Peyer's patch (tissue), 4 donors: ENCODE results near the gene PITRM1. TPM values are rescaled to one million over a fixed set of nuclear protein-coding genes. Genes with fewer than 3 reads are reported as not detected.

Source experiments
- DNase-seq, 3 donors: peaks; one replicate each; pipeline ENCODE4 v3.0.0-alpha.2; 2017 to 2019
- H3K27ac ChIP-seq, 4 donors: fragments of 200-600 bp; sonication (generic); one replicate each; pipeline ENCODE4 v1.5.1; 2016 to 2019
- H3K27me3 ChIP-seq, 2 donors: fragments of 200-600 bp; sonication (generic); one replicate each; pipeline ENCODE4 v1.5.1; 2019
- H3K36me3 ChIP-seq, 3 donors: fragments of 200-600 bp; sonication (generic); one replicate each; pipeline ENCODE4 v1.5.1; 2016 to 2019
- H3K4me1 ChIP-seq, 4 donors: fragments of 200-600 bp; sonication (generic); one replicate each; pipeline ENCODE4 v1.5.1; 2016 to 2019
- H3K4me3 ChIP-seq, 4 donors: fragments of 200-600 bp; sonication (generic); 1 replicate in 3 of 4; 2 replicates in 1 of 4; pipeline ENCODE4 v1.5.1; 2016 to 2019; ENCODE audit warnings: mild to moderate bottlenecking in 1 of 4
- H3K9me3 ChIP-seq, 4 donors: fragments of 200-600 bp; sonication (generic); one replicate each; pipeline ENCODE4 v1.5.1; 2016 to 2019; ENCODE audit warnings: mild to moderate bottlenecking in 1 of 4
- CTCF ChIP-seq, 6 experiments: fragments of 450-650 bp in 4 of 6; fragments of 200-600 bp in 2 of 6; sonication (generic) in 1 of 6; IDR thresholded peaks; one replicate each; pipeline ENCODE4 v1.5.1; 2017 to 2019; ENCODE audit warnings: antibody characterized with exemption in 6 of 6, mild to moderate bottlenecking in 3 of 6, moderate library complexity in 1 of 6
- POLR2A ChIP-seq, 2 donors: fragments of 450-650 bp; IDR thresholded peaks; one replicate each; pipeline ENCODE4 v1.5.1; 2017; ENCODE audit warnings: antibody characterized with exemption in 2 of 2, mild to moderate bottlenecking in 2 of 2, moderate library complexity in 2 of 2
- total RNA-seq, 4 donors: library from RNA; depleted of rRNA; stranded (reverse); fragments of >200 nt; gene quantifications; one replicate each; pipeline ENCODE4 v1.1.0, GENCODE V29; 2016

The PITRM1 gene
- total RNA-seq, 4 donors from 2014 or later = 54.5 to 71.3 (median 63.7) TPM

DNA sequence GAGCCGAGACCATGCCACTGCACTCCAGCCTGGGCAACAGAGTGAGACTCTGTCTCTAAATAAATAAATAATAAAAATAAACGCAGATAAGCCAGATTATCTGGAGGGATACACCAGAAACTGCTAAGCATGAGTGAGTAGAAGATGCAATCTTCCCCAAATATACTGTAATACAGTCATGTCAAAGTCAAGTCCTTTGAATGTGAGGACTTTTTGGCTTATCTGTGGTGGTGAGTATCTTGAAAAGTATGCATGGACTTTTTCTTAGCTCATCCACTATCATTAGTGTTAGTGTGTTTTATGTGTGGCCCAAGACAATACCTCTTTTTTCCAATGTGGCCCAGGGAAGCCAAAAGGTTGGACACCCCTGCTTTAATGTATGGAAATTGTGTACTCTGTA, 44.7 kb upstream of the PITRM1 start:
- no peak for TF ChIP-seq POLR2A (IDR thresholded peaks at IDR 0.05)
- TF ChIP-seq CTCF (IDR thresholded peaks at IDR 0.05) = no peak
- no peak for DNase-seq
- Histone ChIP-seq H3K4me3 (no peak overlapping the region), H3K4me1 (no peaks in the 10 kb centered on the region), H3K9me3 (no peaks in the 10 kb centered on the region), H3K36me3 (no peaks in the 10 kb centered on the region), H3K27me3 (no peaks in the 10 kb centered on the region), H3K27ac (no peak overlapping the region)

GRCh38 chr10:3215153-3215775, 42.7 kb upstream of the PITRM1 start:
- H3K36me3 ChIP-seq = no peaks in the 10 kb centered on the region
- H3K27me3 ChIP-seq = no peaks in the 10 kb centered on the region
- H3K4me1 ChIP-seq = no peaks in the 10 kb centered on the region
- H3K4me3 ChIP-seq = no peak overlapping the region
- H3K9me3 ChIP-seq = no peaks in the 10 kb centered on the region
- TF ChIP-seq POLR2A (IDR thresholded peaks at IDR 0.05) (no peak), CTCF (IDR thresholded peaks at IDR 0.05) (no peak)
- no peak for DNase-seq
- H3K27ac ChIP-seq = no peak overlapping the region

GRCh38 chr10:3213758-3214515, 41.4 kb upstream of the PITRM1 start:
- Histone ChIP-seq H3K4me1 (no peaks in the 10 kb centered on the region), H3K4me3 (no peak overlapping the region), H3K9me3 (no peaks in the 10 kb centered on the region), H3K27me3 (no peaks in the 10 kb centered on the region), H3K36me3 (no peaks in the 10 kb centered on the region), H3K27ac (no peak overlapping the region)
- DNase-seq = no peak
- no peak for TF ChIP-seq POLR2A (IDR thresholded peaks at IDR 0.05)
- TF ChIP-seq CTCF (IDR thresholded peaks at IDR 0.05) = no peak

GRCh38 chr10:3213208-3213607, 40.6 kb upstream of the PITRM1 start:
- Histone ChIP-seq H3K4me3 (no peak overlapping the region), H3K4me1 (no peaks in the 10 kb centered on the region), H3K27ac (no peak overlapping the region), H3K27me3 (no peaks in the 10 kb centered on the region), H3K9me3 (no peaks in the 10 kb centered on the region), H3K36me3 (no peaks in the 10 kb centered on the region)
- no peak for TF ChIP-seq CTCF (IDR thresholded peaks at IDR 0.05)
- TF ChIP-seq POLR2A (IDR thresholded peaks at IDR 0.05) = no peak
- no peak for DNase-seq

DNA sequence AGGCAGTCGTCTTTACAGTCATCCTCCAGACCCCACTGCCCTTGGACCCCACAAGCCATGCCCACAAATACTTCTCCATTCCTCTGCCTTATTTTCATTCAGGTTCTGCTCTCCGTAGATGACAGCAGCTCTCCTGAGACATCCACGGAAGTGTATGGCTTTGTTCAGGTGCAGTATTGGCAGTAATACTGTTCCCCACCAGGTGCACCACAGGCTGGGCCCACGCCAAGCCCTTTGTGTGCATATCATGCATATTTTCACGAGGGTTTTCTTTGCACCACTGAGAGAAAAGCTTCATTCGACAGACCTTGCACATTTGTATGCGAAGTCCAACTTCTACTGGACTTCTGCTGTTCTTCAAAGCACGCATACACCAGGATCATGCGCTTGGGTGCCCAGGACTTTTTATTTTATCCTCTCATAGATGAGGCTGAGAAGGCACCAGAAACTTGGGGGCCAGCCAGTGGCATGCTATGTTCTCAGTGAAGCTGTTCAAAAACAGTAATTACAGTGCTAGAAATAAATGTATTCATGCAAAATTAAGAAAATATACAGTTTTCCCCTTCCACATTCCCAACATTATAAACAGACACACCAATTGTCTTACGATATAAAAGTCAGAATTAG, 37.8 kb upstream of the PITRM1 start:
- TF ChIP-seq POLR2A (IDR thresholded peaks at IDR 0.05) = no peak
- TF ChIP-seq CTCF (IDR thresholded peaks at IDR 0.05) = no peak
- no peak for DNase-seq
- H3K36me3 ChIP-seq = no peaks in the 10 kb centered on the region

More for the DNA sequence above, 37.8 kb upstream of the PITRM1 start:
- H3K4me3 ChIP-seq = no peak overlapping the region
- H3K27ac ChIP-seq = no peak overlapping the region
- H3K4me1 ChIP-seq = no peaks in the 10 kb centered on the region
- no peaks in the 10 kb centered on the region for H3K27me3 ChIP-seq
- no peaks in the 10 kb centered on the region for H3K9me3 ChIP-seq
